HG02798 (cell line): Measurements from ENCODE around the gene RNPS1.

Experiments
- ATAC-seq: cut with Tn5 transposase; IDR thresholded peaks from one replicate; pipeline ENCODE4 v1.9.1; 2021; ENCODE audit warnings: mild to moderate bottlenecking; ENCODE audit not compliant: unreplicated experiment, poor library complexity

RNPS1 gene

DNA sequence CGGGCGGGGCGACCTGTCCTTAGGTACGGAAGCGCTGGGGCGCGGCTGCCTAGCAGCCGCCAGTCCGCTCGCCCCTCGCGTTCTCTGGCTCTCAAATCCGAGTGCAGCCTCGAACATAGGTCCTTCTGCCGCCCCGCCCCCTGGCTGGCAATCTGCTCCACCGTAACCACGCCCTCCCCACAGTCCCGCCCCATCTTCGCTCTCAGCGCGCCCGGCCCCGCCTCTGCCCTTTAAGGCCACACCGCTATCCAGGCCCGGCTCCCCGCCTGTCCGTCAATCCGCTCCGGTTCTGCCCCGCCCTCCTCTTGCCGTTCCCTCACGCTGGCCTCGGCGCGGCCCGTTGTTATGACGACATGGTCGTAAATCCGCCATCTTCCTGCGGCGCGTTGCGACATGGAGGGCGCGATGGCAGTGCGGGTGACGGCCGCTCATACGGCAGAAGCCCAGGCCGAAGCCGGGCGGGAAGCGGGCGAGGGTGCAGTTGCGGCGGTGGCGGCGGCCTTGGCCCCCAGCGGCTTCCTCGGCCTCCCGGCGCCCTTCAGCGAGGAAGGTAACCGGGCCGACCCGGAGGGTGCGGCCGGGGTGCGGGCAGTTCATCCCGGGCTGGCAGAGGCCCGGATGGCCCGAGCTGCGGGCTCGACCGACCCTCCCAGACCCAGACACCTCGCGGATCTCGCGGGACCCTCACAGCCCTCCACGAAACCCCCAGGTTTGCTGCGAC, 44.5 kb downstream of the RNPS1 start, which contains the start of gene E4F1:
Gene E4F1 (plus strand): TSS at position 371 of the 721 bp plus-strand sequence. CDS start 23 bp downstream, at position 394.
- peak; percentile 97 for ATAC-seq

DNA sequence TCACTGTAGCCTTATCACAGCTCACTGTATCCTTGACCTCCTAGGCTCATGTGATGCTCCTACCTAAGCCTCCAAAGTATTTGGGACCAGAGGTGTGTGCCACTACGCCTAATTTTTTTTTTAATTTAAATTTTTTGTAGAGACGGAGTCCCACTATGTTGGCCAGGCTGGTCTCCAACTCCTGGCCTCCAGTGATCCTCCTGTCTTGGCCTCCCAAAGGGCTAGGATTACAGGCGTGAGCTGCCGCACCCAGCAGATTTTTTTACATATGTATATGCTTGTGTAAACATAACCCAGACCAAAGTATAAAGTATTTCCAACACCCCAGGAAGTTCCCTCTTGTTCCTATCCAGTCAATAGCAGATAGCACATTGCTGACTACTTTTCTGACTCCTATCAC, 51.6 kb downstream of the RNPS1 start:
- ATAC-seq = no peak

DNA sequence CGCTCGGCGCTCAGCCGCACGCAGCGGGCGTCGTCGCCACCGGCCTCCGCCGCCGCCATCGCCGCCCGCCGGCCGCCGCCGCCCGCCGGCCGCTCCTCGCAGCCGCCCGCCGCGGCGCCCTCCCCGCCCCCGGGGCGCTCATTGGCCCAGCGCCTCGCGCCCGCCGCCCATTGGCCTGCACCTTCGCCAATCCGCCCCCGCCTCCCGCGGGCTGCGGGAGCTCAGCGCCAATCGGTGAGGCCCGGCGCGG, 53.3 kb downstream of the RNPS1 start, which contains the start of gene PGP:
Gene PGP (minus strand): TSS at position 122 of the 250 bp plus-strand sequence. CDS start 63 bp downstream, at position 59.
- ATAC-seq = peak; percentile 92

DNA sequence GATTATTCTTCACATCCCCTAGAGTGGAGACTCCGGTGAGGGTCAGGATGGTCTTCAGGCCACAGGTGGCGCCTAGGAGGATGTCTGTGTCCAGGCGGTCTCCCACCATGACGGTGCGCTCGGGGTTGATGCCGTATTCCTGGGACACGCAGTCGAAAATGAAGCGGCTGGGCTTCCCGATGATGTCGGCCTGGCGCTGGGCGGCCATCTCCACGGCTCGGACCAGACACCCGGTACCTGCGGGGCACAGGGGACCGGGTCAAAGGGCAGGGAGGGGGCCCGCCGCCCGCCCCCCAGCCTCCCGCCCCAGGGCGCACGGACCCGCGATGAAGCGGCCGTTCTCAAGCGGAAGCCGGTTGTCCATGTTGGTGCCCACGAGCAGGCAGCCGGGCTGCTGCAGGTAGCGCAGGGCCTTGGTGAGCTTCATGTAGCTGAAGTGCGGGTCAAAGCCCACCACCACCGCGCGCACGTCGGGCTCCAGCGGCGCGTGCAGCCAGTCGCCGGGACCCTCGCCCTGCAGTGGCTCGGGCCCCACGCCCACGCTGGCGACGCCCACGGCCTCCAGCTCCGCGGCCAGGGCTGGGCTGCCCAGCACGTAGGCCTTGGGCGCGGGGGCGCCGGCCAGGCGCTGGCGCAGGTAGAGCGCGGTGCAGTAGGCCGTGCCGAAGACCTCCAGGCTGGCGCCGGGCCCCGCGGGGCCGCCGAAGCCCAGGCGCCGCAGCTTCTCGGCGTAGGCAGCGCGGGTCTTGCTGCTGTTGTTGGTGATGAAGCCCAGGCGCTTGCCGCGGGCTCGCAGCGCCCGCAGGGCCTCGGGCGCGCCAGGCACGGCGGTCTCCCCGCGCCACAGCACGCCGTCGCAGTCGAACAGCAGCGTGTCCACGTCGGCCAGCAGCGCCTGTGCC, 53.9 kb downstream of the RNPS1 start:
- peak; percentile 3 for ATAC-seq

DNA sequence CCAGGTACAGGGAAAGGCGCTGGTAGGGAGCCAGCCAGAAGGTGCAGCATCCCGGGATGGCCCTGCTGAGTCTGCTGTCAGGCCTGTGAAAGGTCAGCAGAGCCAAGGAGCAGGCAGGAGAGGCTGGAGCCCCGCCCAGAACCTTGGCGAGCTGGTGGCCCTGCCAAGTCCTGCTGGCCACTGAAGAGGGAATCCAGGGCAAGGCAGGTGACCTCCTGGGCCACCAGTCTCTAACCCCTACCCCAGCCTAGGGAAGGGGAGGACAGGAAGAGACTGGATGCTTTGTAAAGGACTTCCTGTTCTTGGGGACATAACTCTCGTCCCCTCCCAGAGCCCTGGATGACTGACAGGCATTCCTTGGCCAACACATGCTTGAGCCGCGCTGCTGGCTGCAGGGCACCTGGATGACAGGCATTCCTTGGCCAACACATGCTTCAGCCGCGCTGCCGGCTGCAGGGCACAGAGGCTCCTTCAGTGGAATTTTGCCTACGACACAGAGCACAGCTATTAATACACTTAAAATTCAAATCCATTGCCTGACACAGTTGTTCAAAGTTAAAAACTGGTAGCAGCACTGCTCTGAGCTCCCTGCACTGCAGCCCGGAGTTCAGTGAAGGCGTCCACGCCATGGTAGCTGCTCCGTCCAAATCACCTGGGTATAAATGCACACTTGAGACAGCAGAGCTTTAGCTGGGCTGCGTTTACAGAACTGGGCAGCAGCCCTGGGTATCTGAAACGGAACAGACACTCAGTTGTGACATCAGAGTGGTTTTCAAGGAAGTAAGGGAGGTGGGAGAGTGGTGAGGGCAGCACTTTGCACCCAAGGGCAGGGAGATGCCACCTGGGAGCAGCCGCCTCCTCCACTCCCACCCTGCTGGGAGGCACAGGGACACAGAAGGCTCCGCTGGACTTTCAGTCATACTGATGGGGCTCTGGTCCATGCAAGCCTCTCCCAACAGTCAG, 55.3 kb downstream of the RNPS1 start:
- no peak for ATAC-seq

DNA sequence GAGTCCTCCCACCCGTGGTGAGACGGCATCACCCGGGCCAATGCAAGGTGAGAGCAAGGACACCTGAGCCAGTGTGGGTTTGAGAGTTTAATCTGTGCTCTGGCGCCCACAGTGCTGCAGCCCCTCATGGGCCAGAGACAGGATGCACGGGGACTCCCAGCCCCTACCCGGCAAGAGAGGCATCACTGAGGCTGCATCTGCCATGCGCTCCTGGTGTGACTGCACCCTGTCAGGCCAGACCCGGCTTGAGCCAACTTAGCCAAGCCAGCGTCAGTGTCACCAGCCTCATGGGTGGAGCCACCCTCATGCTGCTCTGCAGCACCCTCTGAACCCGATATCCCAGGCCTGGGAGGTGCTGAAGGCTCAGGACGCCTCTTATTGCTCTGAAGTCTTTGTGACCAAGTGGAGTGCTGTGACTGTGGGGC, 56.0 kb downstream of the RNPS1 start:
- no peak for ATAC-seq

DNA sequence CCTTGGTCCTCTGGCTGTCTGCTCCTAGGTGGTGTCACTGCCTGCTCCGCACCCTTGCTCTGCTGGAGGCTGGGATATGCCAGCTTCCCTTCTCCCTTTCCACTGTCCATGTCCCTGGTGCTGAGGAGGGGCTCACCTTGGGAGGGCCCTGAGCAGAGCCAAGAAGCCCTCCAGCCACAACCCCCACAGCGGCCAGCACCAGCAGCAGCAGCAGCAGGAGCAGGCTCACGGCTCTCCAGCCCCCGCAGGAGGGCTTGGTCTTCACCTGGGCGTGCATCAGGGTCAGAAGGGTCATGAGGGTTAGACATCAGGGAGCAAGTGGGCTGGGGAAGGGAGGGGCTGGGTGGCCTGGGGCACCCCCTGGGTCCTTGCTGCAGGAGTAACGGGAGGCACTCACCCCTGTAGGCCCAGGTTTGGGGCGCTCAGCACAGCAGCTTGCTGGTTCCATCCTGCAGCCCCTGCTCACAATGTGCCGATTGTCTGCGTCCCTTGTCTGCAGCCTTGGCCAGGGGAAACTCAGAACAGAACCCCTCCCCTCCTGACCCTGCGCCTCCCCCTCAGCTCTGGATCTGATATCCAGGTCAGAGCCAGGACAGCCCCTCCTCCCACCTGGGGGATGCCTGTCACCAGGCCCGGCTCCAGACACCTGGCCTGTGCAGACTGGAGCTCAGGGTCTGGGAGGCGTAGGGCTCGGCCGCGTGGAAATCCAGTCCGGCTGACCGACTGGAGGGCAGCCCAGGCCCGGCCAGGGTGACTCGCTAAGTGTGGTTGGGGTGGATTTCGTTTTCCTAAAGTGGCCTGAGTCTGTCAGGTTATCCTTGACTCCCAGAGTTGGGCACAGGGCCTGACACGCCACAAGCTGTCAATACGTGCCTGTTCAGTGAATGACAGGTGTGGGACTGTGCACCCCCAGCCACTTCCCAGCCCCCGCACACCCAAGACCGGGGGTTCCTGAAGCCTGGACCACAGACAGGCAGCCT, 57.2 kb downstream of the RNPS1 start, which contains the start of gene BRICD5:
Gene BRICD5 (minus strand): TSS at position 478 of the 980 bp plus-strand sequence. CDS start 30 bp downstream, at position 448.
- no peak for ATAC-seq

DNA sequence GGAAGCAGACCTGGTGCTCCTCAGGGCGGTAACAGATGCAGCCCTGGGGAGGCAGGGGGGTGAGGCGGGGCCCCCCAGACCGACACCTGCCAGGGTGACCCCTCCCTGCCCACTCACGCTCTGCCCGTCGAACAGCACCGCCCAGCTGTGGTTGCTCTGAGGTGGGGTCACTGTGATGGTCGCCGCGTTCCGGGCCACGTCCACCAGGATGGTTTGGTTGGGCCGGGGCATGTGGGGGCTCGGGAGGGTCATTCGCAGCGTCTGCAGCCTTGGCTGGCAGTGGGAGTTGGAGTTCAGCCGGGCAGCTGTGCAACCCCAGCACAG, 58.0 kb downstream of the RNPS1 start:
- ATAC-seq = no peak

DNA sequence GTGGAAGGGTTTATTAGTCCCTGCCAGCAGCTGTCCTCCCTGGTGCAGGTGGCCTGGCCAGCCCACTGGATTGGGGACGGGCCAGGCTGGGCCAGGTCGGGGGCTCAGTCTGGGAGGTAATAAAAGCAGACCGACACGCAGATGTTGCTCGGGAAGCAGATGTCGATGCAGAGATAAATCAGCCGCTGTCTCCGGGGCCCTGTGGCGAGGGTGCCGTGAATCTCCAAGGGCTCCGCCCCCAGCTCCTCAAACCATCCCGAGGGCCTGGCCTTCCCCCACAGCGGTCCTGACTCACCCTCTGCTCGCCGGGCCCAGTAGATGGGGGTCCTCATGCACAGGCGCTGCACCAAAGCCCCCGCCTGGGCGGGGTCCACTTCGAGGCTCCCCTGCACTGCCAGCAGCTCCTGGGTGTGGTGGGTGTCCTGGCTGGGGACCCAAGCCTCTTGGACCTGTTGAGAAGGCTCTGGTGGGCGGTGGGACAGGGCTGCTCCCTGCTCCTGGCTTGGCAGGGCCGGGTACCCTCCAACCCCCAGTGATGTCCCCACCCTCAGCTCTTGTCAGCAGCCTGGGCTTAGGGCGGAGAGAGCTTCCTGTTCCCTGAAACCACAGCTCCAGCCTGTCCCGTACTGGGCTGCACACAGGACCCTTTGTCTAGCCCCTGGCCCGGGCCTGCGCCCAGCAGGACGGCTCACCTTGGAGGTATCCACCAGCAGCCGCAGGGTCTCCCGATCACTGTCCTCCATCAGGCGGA, 58.5 kb downstream of the RNPS1 start:
- no peak for ATAC-seq

DNA sequence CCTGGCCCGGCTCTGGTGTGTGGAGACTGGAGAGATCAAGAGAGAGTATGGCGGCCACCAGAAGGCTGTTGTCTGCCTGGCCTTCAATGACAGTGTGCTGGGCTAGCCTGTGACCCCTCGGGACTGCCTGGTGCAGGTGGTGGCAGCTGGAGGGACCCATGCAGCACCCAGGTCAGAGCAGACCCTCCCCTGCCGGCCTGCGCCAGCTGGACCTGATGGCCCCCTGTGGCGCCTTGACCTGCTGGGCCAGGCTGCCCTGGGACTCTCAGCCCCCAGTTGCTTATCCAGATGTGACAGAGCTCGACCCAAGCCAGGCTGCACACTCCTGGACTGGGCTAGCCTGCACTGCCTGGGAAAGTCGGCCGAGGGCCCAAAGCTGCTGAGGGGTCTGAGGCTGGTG, 59.2 kb downstream of the RNPS1 start:
- ATAC-seq = no peak

DNA sequence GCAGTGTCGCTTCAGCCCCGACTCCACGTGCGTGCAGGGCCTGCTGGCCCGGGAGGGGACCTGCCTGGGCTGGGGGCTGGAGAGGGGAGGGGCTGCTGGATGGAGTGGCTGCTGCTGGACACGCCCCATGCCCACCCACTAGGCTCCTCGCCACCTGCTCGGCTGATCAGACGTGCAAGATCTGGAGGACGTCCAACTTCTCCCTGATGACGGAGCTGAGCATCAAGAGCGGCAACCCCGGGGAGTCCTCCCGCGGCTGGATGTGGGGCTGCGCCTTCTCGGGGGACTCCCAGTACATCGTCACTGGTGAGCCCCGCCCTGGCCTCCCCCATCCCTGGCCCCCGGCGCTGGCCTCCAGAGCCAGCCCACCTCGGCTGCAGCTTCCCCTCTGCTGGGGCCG, 59.6 kb downstream of the RNPS1 start:
- ATAC-seq = no peak

DNA sequence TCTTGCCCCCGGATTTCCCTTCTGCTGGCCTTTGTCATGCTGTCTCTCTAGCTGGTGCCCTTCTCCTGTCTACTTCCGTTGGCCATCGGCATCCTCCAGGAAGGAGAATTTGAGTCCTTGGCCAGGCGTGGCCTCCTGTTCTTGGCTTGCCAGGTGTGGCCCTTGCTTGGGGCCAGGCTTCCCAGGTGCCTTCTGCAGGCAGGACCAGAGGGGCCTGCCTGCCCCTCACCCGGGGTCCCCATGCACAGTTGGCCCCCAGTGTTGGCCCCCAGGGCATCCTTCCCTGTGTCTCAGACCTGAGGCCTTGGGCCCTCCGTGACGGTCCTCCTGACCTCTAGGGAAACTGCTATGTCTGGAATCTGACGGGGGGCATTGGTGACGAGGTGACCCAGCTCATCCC, 60.1 kb downstream of the RNPS1 start:
- no peak for ATAC-seq

DNA sequence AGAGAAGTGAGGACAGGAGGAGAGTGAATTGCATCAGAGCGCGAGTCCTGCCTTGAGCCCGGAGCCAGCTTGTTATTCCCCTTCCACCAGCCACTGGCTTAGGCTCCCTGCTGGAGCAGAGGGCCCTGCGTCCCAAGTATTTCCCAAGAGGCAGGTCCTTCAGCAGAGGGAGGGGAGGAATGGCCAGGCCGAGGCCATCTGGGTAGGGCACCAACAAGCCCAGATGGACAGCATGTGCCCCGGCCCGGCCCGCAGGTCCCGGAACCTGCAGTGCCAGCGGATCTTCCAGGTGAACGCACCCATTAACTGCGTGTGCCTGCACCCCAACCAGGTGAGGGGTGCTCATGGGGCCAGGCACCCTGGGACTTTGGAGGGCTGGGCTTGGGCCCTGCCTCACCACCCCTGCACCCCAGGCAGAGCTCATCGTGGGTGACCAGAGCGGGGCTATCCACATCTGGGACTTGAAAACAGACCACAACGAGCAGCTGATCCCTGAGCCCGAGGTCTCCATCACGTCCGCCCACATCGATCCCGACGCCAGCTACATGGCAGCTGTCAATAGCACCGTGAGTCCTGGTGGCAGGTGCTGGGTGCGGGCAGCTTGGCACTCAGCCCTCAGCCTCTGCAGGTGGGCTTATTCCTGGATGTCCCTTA, 61.0 kb downstream of the RNPS1 start:
- no peak for ATAC-seq

DNA sequence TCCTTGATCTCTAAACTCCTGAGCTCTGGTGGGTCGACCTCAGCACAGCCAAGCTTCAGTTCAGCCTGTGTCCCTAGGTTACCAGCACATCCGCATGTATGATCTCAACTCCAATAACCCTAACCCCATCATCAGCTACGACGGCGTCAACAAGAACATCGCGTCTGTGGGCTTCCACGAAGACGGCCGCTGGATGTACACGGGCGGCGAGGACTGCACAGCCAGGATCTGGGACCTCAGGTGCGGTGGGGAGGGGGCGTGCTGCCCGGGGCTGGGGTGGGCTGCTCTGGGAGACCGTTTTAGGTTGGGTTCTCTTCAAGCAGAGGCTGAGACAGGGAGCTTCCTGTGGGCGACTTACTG, 61.5 kb downstream of the RNPS1 start:
- ATAC-seq = no peak

DNA sequence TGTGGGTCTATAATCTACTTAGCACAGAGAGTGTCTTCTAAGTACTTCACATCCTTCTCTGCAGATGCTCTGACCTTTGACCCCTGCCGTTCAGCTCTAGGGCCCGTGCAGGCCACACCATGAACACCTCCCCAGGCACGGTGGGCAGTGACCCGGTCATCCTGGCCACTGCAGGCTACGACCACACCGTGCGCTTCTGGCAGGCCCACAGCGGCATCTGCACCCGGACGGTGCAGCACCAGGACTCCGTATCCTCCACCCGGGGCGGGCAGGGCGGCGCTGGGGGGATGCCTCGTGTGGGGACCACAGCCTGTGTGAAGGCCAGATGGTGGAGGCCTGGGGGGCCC, 62.0 kb downstream of the RNPS1 start:
- ATAC-seq = peak; percentile 8

DNA sequence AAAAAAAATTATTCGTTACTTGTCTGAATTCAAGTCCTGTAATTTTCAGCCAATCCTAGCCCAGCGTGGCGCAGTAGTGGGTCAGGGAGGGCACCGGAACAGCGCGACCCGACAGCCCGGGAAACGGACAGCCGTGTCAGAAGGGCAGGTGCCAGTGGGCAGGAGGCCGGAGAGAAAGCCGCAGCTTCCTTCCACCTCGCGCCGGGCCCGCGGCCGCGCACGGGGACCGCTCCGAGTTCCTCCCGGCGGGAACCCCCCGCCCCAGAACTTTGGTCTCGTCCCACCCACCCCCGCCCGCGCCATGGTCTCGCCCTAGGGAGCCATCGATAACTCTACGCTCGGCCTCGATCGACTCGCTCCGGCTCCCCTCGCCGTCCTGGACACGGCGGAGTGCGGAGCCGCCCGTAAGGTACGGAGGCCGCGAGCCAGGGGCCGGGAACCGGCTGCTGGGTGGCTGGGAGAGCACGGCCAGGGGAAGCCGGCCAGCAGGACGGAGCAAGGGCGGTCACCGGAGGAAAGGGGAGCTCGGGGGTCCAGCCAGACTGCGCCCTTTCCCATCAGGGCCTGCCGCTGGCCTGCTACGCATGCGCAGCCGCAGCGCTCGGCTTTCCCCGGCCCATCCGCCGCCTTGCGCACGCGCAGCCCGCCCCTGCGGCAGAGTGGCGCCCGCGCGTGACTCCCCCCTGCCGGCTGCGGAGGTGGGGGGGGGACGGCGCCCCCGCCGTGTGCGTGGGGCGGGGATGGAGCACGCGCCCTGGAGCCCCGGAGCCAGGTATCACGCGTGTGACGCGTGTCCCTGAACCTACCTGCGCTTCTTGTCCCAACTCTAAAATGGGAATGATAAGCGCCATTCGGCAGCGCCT, 62.6 kb downstream of the RNPS1 start, which contains the start of gene MLST8:
Gene MLST8 (plus strand): TSS at position 351 of the 863 bp plus-strand sequence. CDS start 632 bp downstream, outside the sequence.
- peak; percentile 84 for ATAC-seq

DNA sequence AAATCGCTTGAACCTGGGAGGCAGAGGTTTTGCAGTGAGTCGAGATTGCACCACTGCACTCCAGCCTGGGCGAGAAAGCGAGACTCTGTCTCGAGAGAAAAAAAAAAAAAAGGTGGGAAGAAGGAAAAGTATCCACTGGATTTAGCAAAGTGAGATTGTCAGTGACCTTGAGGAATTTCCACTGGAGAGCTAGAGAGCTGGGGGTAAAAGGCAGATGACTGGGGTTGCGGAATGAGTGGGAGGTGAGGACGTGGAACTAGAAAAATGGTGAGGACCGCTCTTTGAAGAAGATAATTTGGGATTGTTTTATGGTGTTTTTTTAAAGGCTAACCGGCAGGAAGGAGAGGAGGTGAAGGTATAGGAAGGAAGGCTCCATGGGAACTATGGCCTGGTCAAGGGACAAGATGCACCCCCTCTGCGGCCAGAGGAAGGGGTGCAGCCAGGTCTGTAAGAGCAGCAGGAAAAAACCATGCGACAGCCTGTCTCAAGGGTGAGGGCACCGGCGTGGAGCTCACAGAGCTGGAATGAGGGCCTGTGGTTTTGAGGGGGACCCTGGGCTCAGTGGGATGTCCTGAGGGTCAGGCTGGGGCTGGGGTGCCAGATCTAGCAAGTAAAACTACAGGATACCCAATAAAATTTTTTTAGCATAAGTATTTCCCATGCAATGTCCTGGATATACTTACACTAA, 63.4 kb downstream of the RNPS1 start:
- no peak for ATAC-seq
